ENCODE measurements around the gene MOB2. TPM values are rescaled to one million over a fixed set of nuclear protein-coding genes. Genes with fewer than 3 reads are reported as not detected.

Gene MOB2
- total and polyA plus RNA-seq, 4 donors = 31.6 to 45.2 (median 36.4) TPM

GRCh38 chr11:1529286-1529685 is 42.7 kb upstream of the MOB2 start:
- H3K27ac ChIP-seq (ENCODE audit: low read depth in 1 of 2, low read length in 1 of 2) = no peak overlapping the region
- WGBS, 2 donors = 89 to 93% methylated on average over 17 of the region's 17 CpGs
- peaks cover 0 to 43% (median 0%) of the 10 kb centered on the region in 5 donors for H3K4me1 ChIP-seq (ENCODE audit: control insufficient read depth in 5 of 5, insufficient read depth in 5 of 5, low read length in 5 of 5)
- no peak overlapping the region for H3K9ac ChIP-seq (ENCODE audit: insufficient read depth in 1 of 2, low read length in 2 of 2)
- no peaks in the 10 kb centered on the region for H3K27me3 ChIP-seq (ENCODE audit: control insufficient read depth in 3 of 3, insufficient read depth in 3 of 3, low read length in 2 of 3)
- H3K4me3 ChIP-seq = no peak overlapping the region
- H3K36me3 ChIP-seq (ENCODE audit: control insufficient read depth in 4 of 4, insufficient read depth in 4 of 4, low read length in 4 of 4) = peaks cover 0 to 7% (median 0%) of the 10 kb centered on the region in 4 donors
- TF ChIP-seq CTCF (IDR thresholded peaks at IDR 0.05; ENCODE audit: control extremely low read depth, extremely low read depth) = no peak
- H3K9me3 ChIP-seq (ENCODE audit: control insufficient read depth in 4 of 4, insufficient read depth in 3 of 4, low read length in 3 of 4) = no peaks in the 10 kb centered on the region
- ATAC-seq (ENCODE audit: insufficient read depth, low FRiP score) (no peak), DNase-seq (no peak)

- Histone ChIP-seq H3K4me3 (no peak overlapping the region), H3K36me3 (ENCODE audit: control insufficient read depth in 4 of 4, insufficient read depth in 4 of 4, low read length in 4 of 4) (peaks cover 0 to 6% (median 0%) of the 10 kb centered on the region in 4 donors), H3K27me3 (ENCODE audit: control insufficient read depth in 3 of 3, insufficient read depth in 3 of 3, low read length in 2 of 3) (no peaks in the 10 kb centered on the region), H3K4me1 (ENCODE audit: control insufficient read depth in 5 of 5, insufficient read depth in 5 of 5, low read length in 5 of 5) (peaks cover 0 to 41% (median 0%) of the 10 kb centered on the region in 5 donors), H3K27ac (ENCODE audit: low read depth in 1 of 2, low read length in 1 of 2) (no peak overlapping the region), H3K9me3 (ENCODE audit: control insufficient read depth in 4 of 4, insufficient read depth in 3 of 4, low read length in 3 of 4) (no peaks in the 10 kb centered on the region), H3K9ac (ENCODE audit: insufficient read depth in 1 of 2, low read length in 2 of 2) (no peak overlapping the region)
- WGBS, 2 donors = 92 to 95% methylated on average over 10 of the region's 10 CpGs
- no peak for DNase-seq
- no peak for TF ChIP-seq CTCF (IDR thresholded peaks at IDR 0.05; ENCODE audit: control extremely low read depth, extremely low read depth)
- no peak for ATAC-seq (ENCODE audit: insufficient read depth, low FRiP score)
These were observed 42.1 kb upstream of the MOB2 start for GRCh38 chr11:1528710-1529109.

- Histone ChIP-seq H3K4me1 (ENCODE audit: control insufficient read depth in 5 of 5, insufficient read depth in 5 of 5, low read length in 5 of 5) (peaks cover 0 to 26% (median 6%) of the 10 kb centered on the region in 5 donors), H3K4me3 (no peak overlapping the region), H3K27me3 (ENCODE audit: control insufficient read depth in 3 of 3, insufficient read depth in 3 of 3, low read length in 2 of 3) (no peaks in the 10 kb centered on the region), H3K27ac (ENCODE audit: low read depth in 1 of 2, low read length in 1 of 2) (no peak overlapping the region), H3K9me3 (ENCODE audit: control insufficient read depth in 4 of 4, insufficient read depth in 3 of 4, low read length in 3 of 4) (no peaks in the 10 kb centered on the region), H3K36me3 (ENCODE audit: control insufficient read depth in 4 of 4, insufficient read depth in 4 of 4, low read length in 4 of 4) (no peaks in the 10 kb centered on the region), H3K9ac (ENCODE audit: insufficient read depth in 1 of 2, low read length in 2 of 2) (no peak overlapping the region)
- 88% methylated on average over 15 of the region's 15 CpGs for WGBS, 2 donors
- TF ChIP-seq CTCF (IDR thresholded peaks at IDR 0.05; ENCODE audit: control extremely low read depth, extremely low read depth) = no peak
- DNase-seq (no peak), ATAC-seq (ENCODE audit: insufficient read depth, low FRiP score) (no peak)
These were observed 40.2 kb upstream of the MOB2 start for GRCh38 chr11:1526785-1527184.

- no peaks in the 10 kb centered on the region for H3K9me3 ChIP-seq (ENCODE audit: control insufficient read depth in 4 of 4, insufficient read depth in 3 of 4, low read length in 3 of 4)
- TF ChIP-seq CTCF (IDR thresholded peaks at IDR 0.05; ENCODE audit: control extremely low read depth, extremely low read depth) = no peak
- H3K27me3 ChIP-seq (ENCODE audit: control insufficient read depth in 3 of 3, insufficient read depth in 3 of 3, low read length in 2 of 3) = no peaks in the 10 kb centered on the region
- 56 to 61% methylated on average over 4 of the region's 4 CpGs for WGBS, 2 donors
- H3K27ac ChIP-seq (ENCODE audit: low read depth in 1 of 2, low read length in 1 of 2) = no peak overlapping the region
- no peak for DNase-seq
- H3K36me3 ChIP-seq (ENCODE audit: control insufficient read depth in 4 of 4, insufficient read depth in 4 of 4, low read length in 4 of 4) = no peaks in the 10 kb centered on the region
- H3K4me3 ChIP-seq = no peak overlapping the region
- H3K4me1 ChIP-seq (ENCODE audit: control insufficient read depth in 5 of 5, insufficient read depth in 5 of 5, low read length in 5 of 5) = peaks cover 5 to 23% (median 10%) of the 10 kb centered on the region in 5 donors
- no peak overlapping the region for H3K9ac ChIP-seq (ENCODE audit: insufficient read depth in 1 of 2, low read length in 2 of 2)
- ATAC-seq (ENCODE audit: insufficient read depth, low FRiP score) = no peak
These were observed 37.2 kb upstream of the MOB2 start for GRCh38 chr11:1523779-1524178.
